Measurements from ENCODE around the gene DUSP9.
"Not testable (repeated sequence)": the region's sequence is repeated elsewhere in the genome, so short reads cannot be mapped to it uniquely, and the experiment has no call there.

The DUSP9 gene, protein sequence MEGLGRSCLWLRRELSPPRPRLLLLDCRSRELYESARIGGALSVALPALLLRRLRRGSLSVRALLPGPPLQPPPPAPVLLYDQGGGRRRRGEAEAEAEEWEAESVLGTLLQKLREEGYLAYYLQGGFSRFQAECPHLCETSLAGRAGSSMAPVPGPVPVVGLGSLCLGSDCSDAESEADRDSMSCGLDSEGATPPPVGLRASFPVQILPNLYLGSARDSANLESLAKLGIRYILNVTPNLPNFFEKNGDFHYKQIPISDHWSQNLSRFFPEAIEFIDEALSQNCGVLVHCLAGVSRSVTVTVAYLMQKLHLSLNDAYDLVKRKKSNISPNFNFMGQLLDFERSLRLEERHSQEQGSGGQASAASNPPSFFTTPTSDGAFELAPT

GRCh38 chrX:153646620-153647373 is at the start of gene DUSP9:
Gene DUSP9 (plus strand): TSS chrX:153647203. CDS start chrX:153647954, 751 bp downstream.
- DNase-seq: no peak

- DNase-seq: peak; percentile 31
These were observed 48.3 kb upstream of the DUSP9 start, which contains the start of gene CCNQ for GRCh38 chrX:153598541-153599191. Gene CCNQ (minus strand): TSS chrX:153599139. CDS start chrX:153599073, 66 bp downstream.

DNA sequence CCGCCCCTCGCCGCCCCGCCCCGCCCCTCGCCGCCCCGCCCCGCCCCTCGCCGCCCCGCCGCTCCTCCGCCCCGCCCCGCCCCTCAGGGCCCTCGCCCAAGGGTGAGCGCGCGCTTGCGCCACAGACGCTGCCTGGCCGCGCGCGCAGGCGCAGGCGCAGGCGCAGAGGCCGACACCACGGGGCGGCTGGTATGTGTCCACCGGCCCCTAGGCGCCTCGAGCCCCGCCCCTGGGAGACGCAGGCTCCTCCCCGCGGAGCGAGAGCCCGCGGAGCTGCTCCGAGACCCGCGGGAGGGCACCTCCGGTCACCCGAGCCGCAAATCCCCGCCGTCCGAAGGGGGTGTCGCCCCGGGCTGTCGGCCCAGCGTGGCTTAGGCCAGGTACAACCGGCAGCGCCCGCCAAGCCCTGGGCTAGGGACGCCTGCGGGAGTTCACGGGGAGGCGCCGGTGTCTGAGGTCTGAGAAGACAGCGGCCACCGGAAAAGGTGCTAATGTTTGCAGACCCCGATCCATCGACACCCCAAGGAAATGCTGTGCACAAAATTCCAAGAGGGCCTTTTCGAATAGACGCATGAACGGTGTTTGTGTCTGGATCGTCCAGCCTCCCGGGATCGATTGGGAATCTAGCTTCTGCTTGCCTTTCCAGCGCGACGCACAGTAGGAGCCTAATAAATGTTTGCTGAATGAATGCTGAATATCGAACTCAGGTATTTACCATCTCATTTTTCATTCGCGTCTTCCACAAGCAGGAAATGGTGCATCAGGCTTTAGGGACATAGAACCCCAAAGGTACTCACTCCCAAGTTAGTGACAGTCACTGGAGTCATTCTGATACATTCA is 47.6 kb upstream of the DUSP9 start:
- DNase-seq: peak; percentile 87

DNA sequence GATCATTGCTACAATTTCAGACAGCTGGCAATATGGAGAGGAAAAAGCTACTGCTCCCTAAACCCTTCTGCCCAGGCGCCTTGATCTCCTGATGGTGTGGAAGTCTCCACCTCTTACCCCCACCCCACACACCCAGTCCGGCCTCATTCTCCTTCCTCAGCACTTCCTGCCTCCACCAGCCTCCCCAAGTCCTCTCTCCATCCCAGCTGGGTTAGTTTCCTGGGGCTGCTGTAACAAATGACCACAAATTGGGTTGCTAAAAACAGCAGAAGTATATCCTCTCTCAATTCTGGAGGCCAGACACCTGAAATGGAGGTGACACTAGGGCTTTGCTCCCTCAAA is 47.0 kb upstream of the DUSP9 start:
- DNase-seq: peak; percentile 28

DNA sequence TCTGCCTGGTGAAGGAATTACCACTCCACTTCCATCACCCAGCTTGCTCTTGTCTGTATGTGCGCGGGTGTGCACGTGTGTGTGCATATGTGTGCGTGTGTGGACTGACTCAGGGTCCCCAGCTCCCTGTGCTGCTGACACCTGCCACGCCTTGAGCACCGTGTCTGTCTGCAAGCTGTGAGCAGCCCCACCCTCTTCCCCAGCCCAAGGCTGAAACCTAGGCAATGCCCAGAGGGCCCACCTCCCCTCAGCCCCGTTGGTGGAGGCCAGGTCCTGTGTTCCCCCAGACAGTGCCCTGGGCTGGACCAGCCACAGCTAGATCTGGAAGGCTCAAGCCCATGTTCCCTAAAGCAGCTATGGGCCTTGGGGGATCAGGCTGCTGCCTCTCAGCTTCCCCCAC is 46.1 kb upstream of the DUSP9 start:
- no peak for DNase-seq

- DNase-seq: no peak
These were observed 45.4 kb upstream of the DUSP9 start for GRCh38 chrX:153601511-153602110.

- DNase-seq: no peak
These were observed 44.4 kb upstream of the DUSP9 start for GRCh38 chrX:153602601-153603000.

GRCh38 chrX:153603131-153603656 is 43.8 kb upstream of the DUSP9 start:
- DNase-seq: no peak

- DNase-seq: not testable (repeated sequence)
These were observed 42.2 kb upstream of the DUSP9 start for GRCh38 chrX:153604666-153605380.

DNA sequence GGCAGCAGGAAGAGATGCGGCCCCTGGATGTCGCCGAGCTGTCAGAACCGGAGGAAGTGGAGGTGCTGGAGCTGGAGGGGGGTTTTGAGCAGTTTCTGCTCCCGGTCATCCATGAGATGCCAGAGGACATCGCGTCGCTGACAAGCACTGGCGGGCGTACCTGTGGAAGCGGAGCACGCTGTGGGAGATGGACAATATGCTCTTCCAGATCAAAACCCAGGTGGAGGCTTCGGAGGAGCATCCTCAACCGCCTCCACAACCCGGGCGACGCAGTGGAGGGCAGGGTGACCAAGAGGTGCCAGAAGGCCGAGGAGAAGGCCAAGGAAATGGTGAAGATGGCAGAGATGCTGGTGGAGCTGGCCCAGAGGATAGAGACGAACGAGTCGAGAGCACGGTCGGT is 40.5 kb upstream of the DUSP9 start:
- no peak for DNase-seq

DNA sequence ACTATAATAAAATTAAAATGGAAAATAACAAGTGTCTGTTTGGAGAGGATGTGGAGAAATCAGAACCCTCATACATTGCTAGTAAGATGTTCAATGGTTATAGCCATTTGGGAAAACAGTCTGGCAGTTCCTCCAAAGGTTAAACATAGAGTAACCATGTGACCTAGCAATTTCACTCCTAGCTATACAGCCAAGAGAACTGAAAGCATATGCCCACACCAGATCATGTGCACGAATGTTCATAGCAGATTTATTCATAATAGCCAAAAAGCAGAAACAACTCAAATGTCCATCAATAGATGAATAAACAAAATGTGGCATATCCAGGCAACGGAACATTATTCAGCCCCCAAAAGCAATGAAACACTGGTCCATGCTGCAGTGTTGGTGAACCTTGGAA is 38.6 kb upstream of the DUSP9 start:
- DNase-seq: no peak

GRCh38 chrX:153608806-153609205 is 38.2 kb upstream of the DUSP9 start:
- no peak for DNase-seq

DNA sequence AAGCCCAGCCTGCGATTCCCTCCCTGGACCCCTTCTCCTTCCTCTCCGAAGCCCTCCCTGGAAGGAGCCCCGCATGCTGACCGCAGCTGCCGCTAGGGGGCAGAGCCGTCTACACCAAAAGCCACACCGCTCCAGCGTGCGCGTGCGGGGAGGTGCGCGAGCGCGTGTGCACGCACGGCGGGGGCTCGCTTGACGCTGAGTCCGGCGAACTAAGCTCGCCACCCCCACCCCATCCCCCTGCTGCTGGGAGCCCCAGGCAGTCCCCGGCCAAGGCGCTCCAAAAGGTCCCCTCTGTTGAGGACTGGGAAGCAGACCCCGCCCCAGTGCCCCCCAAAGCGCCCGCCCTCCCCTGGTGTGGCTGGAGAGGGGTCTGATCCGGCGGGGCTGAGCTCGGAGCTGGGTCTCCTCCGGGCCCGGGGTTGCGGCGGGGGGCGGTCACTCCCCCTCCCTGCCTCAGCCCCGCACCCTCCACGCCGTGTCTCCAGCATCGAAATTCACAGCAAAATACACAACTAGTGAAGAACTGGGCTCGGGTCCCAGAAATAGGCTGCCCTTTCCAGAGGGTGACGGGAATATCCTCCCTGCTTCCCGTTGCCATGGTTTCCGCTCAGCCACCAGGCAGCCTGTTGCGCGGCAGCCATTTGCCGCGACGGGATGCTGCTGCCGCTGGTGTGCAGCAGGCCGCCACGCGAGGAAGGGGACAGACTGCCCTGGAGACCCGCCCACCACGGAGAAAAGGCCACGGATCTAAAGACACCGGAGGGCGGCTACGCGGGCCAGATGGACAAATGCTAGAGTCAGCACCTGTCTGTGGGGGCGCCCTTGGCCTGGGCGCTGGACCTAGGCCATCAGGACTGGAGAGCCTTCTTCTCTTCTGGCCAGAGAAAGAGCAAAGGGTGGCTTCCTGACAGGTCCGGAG is 36.8 kb upstream of the DUSP9 start:
- DNase-seq: peak; percentile 85

GRCh38 chrX:153610836-153611213 is 36.2 kb upstream of the DUSP9 start:
- no peak for DNase-seq

GRCh38 chrX:153611298-153612095 is 35.5 kb upstream of the DUSP9 start:
- DNase-seq: no peak

DNA sequence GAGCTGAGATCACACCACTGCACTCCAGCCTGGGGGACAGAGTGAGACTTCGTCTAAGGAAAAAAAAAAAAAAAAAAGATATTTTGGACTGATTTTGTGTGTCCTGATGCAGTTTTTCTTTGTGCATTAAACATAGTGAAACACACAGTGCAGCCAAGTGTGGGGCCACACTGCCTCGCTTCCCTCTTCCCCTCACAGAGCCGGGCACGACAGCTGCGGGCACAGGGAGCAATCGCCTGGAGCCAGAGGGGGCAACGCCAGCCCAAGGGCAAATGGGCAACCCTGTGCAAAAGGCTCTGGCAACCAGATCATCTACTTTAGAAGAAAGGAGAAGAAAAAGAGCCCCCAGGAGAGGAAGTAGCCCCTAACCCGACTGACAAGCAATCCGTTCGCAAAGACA is 34.6 kb upstream of the DUSP9 start:
- DNase-seq: no peak

DNA sequence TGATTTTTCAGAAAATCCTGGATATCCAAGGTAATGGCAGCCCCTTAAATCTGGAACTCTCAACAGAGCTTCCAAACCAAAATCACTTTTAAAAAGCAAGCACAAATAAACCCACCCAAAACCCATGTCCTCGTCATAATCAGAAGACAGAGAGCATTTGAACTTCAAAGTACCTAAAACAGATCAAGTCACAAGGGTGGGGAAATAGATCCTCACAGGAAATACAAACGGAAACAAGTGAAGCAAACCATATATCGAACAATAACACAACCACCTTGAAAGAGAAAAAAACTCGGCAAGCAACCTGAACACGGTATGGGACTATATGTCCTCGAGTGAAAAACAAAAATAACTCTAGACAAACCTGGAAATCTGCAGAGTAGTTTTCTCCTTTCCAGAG is 32.2 kb upstream of the DUSP9 start:
- no peak for DNase-seq

DNA sequence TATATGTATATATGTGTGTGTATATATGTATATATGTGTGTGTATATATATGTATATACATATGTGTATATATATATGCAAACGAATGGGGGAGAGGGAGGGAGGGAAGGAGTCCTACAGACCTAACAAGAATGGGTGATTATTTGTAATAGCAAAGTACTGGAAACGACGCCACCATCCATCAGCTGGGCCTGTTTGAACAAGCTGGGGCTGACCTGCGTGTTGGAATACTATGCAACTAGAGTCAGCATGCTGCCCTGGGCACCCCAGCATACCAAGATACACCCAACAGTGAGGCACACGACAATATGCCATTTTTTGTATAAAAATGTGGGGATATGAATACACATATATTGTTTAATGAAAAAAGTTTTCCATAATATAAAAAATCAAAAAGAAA is 26.4 kb upstream of the DUSP9 start:
- no peak for DNase-seq

GRCh38 chrX:153621949-153622598 is 24.9 kb upstream of the DUSP9 start:
- DNase-seq: no peak
